GM19035 (cell line): ENCODE data around the gene CBFA2T3.

Experiments
- ATAC-seq: cut with Tn5 transposase; IDR thresholded peaks from one replicate; pipeline ENCODE4 v1.9.1; 2021; ENCODE audit not compliant: unreplicated experiment

Gene CBFA2T3

GRCh38 chr16:88999457-89000206 lies 22.6 kb upstream of the CBFA2T3 start:
- ATAC-seq: no peak

GRCh38 chr16:88995746-88996535 lies 18.9 kb upstream of the CBFA2T3 start:
- ATAC-seq: no peak

- no peak for ATAC-seq
Measured at GRCh38 chr16:88995194-88995593, 18.2 kb upstream of the CBFA2T3 start.

- ATAC-seq: no peak
Measured at GRCh38 chr16:88994695-88995094, 17.7 kb upstream of the CBFA2T3 start.

GRCh38 chr16:88993946-88994600 lies 17.1 kb upstream of the CBFA2T3 start:
- ATAC-seq: no peak

GRCh38 chr16:88993166-88993761 lies 16.3 kb upstream of the CBFA2T3 start:
- no peak for ATAC-seq

- no peak for ATAC-seq
Measured at GRCh38 chr16:88992351-88993165, 15.6 kb upstream of the CBFA2T3 start.

GRCh38 chr16:88991813-88992350 lies 14.9 kb upstream of the CBFA2T3 start:
- ATAC-seq: no peak

GRCh38 chr16:88989852-88990547 lies 13.0 kb upstream of the CBFA2T3 start:
- ATAC-seq: no peak

- no peak for ATAC-seq
Measured at GRCh38 chr16:88988980-88989811, 12.2 kb upstream of the CBFA2T3 start.

GRCh38 chr16:88985521-88985920 lies 8.5 kb upstream of the CBFA2T3 start:
- no peak for ATAC-seq

- peak; percentile 50 for ATAC-seq
Measured at GRCh38 chr16:88983771-88984687, 7.0 kb upstream of the CBFA2T3 start.

GRCh38 chr16:88983165-88983564 lies 6.2 kb upstream of the CBFA2T3 start:
- peak; percentile 10 for ATAC-seq

GRCh38 chr16:88982286-88983084 lies 5.5 kb upstream of the CBFA2T3 start:
- ATAC-seq: no peak

GRCh38 chr16:88979353-88980015 lies 2.5 kb upstream of the CBFA2T3 start:
- ATAC-seq: no peak

GRCh38 chr16:88978608-88979346 lies 1.8 kb upstream of the CBFA2T3 start:
- ATAC-seq: peak; percentile 50
